SK-N-MC (cell line): Measurements from ENCODE around the gene SCGB1A1.

Experiments
- EZH2 ChIP-seq: fragments of 200-600 bp; sonication (generic); IDR thresholded peaks from one replicate; pipeline ENCODE4 v1.6.1; 2017; ENCODE audit warnings: antibody characterized with exemption
- POLR2AphosphoS5 ChIP-seq: IDR thresholded peaks from 2 replicates; pipeline ENCODE4 v1.6.1; 2012; ENCODE audit warnings: mild to moderate bottlenecking, low read depth, low read length, borderline replicate concordance

DNA sequence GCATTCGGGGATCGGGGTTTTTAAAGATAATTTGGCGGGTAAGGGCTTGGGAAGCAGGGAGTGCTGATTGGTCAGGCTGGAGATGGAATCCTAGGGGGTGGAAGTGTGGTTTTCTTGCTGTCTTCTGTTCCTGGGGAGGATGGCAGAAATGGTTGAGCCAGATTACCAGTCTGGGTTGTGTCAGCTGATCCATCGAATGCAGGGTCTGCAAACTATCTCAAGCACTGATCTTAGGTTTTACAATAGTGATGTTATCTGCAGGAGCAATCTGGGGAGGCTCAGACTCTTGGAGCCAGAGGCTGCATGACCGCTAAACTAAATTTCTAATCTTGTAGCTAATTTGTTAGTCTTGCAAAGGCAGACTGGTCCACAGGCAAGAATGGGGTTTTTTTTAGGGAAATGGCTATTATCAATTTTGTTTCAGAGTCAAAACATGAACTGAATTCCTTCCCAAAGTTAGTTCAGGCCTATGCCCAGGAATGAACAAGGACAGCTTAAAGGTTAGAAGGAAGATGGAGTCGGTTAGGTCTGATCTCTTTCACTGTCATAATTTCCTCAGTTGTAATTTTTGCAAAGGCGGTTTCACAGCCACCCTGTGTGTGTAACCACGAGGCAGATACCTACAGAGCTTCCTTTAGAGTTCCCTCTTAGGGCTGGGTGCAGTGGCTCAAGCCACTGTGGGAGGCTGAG, 10.2 kb downstream of the SCGB1A1 start:
- TF ChIP-seq POLR2AphosphoS5 (no peak), EZH2 (no peak)
